Amygdala (tissue), 56 donors: Measurements from ENCODE around the gene OR2H1.

Source experiments
- DNase-seq, 56 donors: peaks; one replicate each; lab custom pipeline; 2025; lab: John Stamatoyannopoulos, UW

OR2H1 gene

GRCh38 chr6:29507319-29507718 is 50.4 kb downstream of the OR2H1 start:
- no peak for DNase-seq

- DNase-seq = no peak
Measured at GRCh38 chr6:29509239-29509638, 52.3 kb downstream of the OR2H1 start.

GRCh38 chr6:29509711-29510110 is 52.8 kb downstream of the OR2H1 start:
- DNase-seq = no peak

GRCh38 chr6:29510202-29510601 is 53.2 kb downstream of the OR2H1 start:
- DNase-seq = no peak

GRCh38 chr6:29510746-29511300 is 53.9 kb downstream of the OR2H1 start:
- DNase-seq = no peak
